ENCODE results near the gene PRKRA. TPM values are rescaled to one million over a fixed set of nuclear protein-coding genes. Genes with fewer than 3 reads are reported as not detected.

PRKRA gene
- total RNA-seq, 1 donor from 2014 or later: 61.3 TPM

DNA sequence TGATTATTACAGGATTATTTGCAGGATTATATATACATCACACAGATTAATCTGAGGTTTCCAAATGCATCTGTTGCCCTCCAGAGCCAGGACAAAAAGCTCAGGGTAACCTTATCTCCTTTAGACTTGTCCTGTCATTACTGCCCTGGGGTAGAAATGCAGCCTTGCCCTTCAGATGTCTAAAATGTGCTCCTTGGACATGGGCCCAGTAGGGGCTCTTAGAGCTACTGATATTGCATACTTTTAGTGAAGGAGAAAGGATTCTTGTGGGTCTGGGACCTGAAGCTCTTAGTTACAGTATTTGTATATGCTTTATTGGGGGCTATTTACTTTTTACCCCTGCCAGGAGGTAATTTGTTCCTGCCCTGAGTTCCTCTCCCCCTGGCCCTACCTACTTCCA lies 56.1 kb downstream of the PRKRA start:
- no peak for ATAC-seq (ENCODE audit: low read depth)
- ChIA-PET POLR2A (no interaction called here), CTCF (interaction anchor here (7.1 kb wide), 1 partner anchor 20 kb away, joined by 57 read pairs; no protein-coding TSS in a partner anchor)
- no peaks in the 10 kb centered on the region for H3K9me3 Mint-ChIP-seq
- intact Hi-C loops (cut with micrococcal nuclease): no loop called here
- TF ChIP-seq, protein P1, sequence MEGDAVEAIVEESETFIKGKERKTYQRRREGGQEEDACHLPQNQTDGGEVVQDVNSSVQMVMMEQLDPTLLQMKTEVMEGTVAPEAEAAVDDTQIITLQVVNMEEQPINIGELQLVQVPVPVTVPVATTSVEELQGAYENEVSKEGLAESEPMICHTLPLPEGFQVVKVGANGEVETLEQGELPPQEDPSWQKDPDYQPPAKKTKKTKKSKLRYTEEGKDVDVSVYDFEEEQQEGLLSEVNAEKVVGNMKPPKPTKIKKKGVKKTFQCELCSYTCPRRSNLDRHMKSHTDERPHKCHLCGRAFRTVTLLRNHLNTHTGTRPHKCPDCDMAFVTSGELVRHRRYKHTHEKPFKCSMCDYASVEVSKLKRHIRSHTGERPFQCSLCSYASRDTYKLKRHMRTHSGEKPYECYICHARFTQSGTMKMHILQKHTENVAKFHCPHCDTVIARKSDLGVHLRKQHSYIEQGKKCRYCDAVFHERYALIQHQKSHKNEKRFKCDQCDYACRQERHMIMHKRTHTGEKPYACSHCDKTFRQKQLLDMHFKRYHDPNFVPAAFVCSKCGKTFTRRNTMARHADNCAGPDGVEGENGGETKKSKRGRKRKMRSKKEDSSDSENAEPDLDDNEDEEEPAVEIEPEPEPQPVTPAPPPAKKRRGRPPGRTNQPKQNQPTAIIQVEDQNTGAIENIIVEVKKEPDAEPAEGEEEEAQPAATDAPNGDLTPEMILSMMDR (IDR thresholded peaks at IDR 0.05): no peak
- no peak overlapping the region for H3K27ac Mint-ChIP-seq
- DNase-seq: no peak
- no peaks in the 10 kb centered on the region for H3K4me1 Mint-ChIP-seq
- peaks cover 3% of the 10 kb centered on the region for H3K27me3 Mint-ChIP-seq
- no peaks in the 10 kb centered on the region for H3K36me3 Mint-ChIP-seq (ENCODE audit: low read depth)
- H3K4me3 Mint-ChIP-seq: no peak overlapping the region

DNA sequence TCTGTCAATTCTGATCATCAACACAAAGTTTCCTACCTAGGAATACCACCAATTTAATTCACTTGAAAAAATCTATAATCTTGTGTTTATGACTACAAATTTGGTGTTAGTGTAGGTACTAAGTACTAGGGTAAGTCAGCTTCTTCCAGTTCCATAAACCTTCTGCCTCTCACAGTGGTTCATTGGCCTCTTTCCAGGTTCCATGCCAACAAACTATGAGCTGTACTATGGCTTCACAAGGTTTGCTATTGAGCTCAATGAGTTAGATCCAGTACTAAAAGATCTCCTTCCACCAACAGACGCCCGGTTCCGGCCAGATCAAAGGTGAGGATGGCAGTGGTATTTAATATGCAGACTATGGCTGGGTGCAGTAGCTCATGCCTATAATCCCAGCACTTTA lies 58.8 kb downstream of the PRKRA start:
- ATAC-seq (ENCODE audit: low read depth): no peak
- POLR2A ChIA-PET: no interaction called here
- CTCF ChIA-PET: interaction anchor here (0.7 to 2.5 kb wide), 3 partner anchors 23 to 27 kb away, joined by 3 to 13 read pairs (median 3); no protein-coding TSS in a partner anchor

DNA sequence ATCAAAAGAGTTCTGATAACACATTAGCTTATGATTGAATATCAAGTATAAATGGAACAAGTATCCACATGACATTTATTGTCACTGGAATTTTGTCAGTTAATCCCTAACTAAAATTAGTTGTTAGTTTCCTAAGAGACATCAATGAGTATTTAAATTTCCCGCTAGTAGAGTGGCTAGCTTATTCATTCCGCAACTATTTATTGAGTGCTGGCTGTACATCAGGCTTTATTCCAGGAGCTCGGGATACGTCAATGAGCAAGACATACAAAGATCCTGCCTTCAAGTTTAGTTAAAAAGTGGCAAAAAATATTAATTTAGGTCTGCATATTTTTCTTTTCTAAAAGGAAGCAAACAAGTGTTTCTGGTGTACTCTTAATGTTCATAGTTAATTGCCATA lies 59.3 kb downstream of the PRKRA start:
- Mint-ChIP-seq H3K27me3 (peaks cover 3% of the 10 kb centered on the region), H3K9me3 (no peaks in the 10 kb centered on the region), H3K4me1 (no peaks in the 10 kb centered on the region), H3K4me3 (no peak overlapping the region), H3K27ac (no peak overlapping the region), H3K36me3 (ENCODE audit: low read depth) (no peaks in the 10 kb centered on the region)
- ATAC-seq (ENCODE audit: low read depth) (no peak), DNase-seq (no peak)
- TF ChIP-seq, protein P1 (IDR thresholded peaks at IDR 0.05): no peak
- intact Hi-C loops (cut with micrococcal nuclease): no loop called here
- CTCF ChIA-PET: interaction anchor here (1.0 to 2.5 kb wide), 2 partner anchors 23 to 27 kb away, joined by 3 to 13 read pairs; no protein-coding TSS in a partner anchor
- POLR2A ChIA-PET: no interaction called here

More for the DNA sequence above, 58.8 kb downstream of the PRKRA start:
- intact Hi-C loops (cut with micrococcal nuclease): no loop called here
- H3K4me3 Mint-ChIP-seq: no peak overlapping the region
- no peaks in the 10 kb centered on the region for H3K9me3 Mint-ChIP-seq
- peaks cover 3% of the 10 kb centered on the region for H3K27me3 Mint-ChIP-seq
- TF ChIP-seq, protein P1 (IDR thresholded peaks at IDR 0.05): no peak
- no peaks in the 10 kb centered on the region for H3K36me3 Mint-ChIP-seq (ENCODE audit: low read depth)
- H3K27ac Mint-ChIP-seq: no peak overlapping the region
- no peak for DNase-seq
- no peaks in the 10 kb centered on the region for H3K4me1 Mint-ChIP-seq

DNA sequence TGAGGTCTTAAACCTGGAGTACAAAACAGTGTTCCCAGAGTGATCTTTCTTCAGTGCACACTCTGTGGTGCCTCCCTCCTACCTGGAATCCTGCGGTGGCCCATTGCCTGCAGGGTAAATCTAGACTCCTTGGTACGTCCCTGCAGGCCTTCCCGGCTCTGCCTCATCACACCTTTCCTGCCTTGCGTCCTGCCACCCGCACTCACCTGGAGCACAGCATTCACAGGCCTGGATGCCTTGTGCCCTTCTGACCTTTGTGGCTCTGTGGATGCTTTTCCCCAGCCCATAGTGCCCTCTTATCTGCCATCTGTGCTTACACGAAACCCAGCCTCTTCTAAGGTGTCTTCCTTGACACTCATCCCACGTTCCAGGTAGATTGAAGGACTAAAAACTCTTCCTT lies 62.7 kb downstream of the PRKRA start:
- CTCF ChIA-PET: interaction anchor here (0.7 kb wide), 1 partner anchor 374 kb away, joined by 3 read pairs; no protein-coding TSS in a partner anchor
- Mint-ChIP-seq H3K4me1 (no peaks in the 10 kb centered on the region), H3K4me3 (no peak overlapping the region), H3K27ac (no peak overlapping the region), H3K27me3 (no peaks in the 10 kb centered on the region), H3K36me3 (ENCODE audit: low read depth) (no peaks in the 10 kb centered on the region), H3K9me3 (no peaks in the 10 kb centered on the region)
- TF ChIP-seq, protein P1 (IDR thresholded peaks at IDR 0.05): no peak
- DNase-seq (no peak), ATAC-seq (ENCODE audit: low read depth) (no peak)
- intact Hi-C loops (cut with micrococcal nuclease): no loop called here
- POLR2A ChIA-PET: no interaction called here

DNA sequence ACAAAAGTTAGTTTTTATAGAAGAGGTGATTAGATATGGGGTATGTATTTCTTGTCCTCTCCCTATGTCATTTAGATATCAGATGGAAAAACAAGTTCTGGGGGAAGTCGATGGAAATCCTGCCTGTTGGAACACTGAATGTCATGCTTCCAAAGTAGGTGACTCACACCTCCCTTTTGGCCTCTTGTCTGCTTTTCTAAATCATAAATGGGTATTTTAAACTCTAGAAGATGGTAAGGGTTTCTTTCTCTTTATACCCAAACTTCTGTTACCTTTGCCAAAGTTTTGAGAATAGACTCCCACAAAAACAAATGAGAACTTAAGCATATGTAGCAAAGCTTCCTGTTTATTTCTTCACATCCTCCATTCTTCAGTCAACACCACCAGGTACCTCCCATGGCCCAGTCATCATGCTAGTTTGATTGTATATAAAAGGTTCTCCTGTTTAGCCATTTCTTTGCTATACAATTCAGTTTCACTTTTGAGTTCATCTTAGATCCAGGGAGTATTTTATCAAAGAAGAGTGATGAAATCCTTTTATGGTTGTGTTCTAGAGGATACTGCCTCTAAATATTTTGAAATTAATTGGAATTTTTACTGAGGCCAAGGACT lies 63.9 kb downstream of the PRKRA start:
- ATAC-seq (ENCODE audit: low read depth): no peak
- intact Hi-C loops (cut with micrococcal nuclease): no loop called here
- Mint-ChIP-seq H3K4me1 (no peaks in the 10 kb centered on the region), H3K27ac (no peak overlapping the region), H3K9me3 (no peaks in the 10 kb centered on the region), H3K27me3 (no peaks in the 10 kb centered on the region), H3K4me3 (no peak overlapping the region), H3K36me3 (ENCODE audit: low read depth) (no peaks in the 10 kb centered on the region)
- POLR2A ChIA-PET: no interaction called here
- TF ChIP-seq, protein P1 (IDR thresholded peaks at IDR 0.05): no peak
- no peak for DNase-seq
- CTCF ChIA-PET: no interaction called here

Data from activated B cell treated with CpG ODN at 0.5 μM for 24 hours (primary cell).